Adrenal gland (tissue), 12 donors: ENCODE results near the gene RPL22. TPM values are rescaled to one million over a fixed set of nuclear protein-coding genes. Genes with fewer than 3 reads are reported as not detected.
A peak's percentile ranks its signal among the peaks of the same experiment; 100 is the strongest.

Source experiments
- DNase-seq, 7 donors: peaks; one replicate each; pipeline ENCODE4 v3.0.0-alpha.2; 2019 to 2020
- H3K27ac ChIP-seq, 5 donors: fragments of 200-600 bp; sonication (generic) in 4 of 5; 1 replicate in 3 of 5; 2 replicates in 2 of 5; pipeline versions ENCODE4 v1.5.1 to v1.8.0; 2016 to 2020; ENCODE audit warnings: mild to moderate bottlenecking in 1 of 5
- H3K27me3 ChIP-seq: fragments of 200-600 bp; 2 replicates; pipeline ENCODE4 v1.8.0; 2021
- H3K36me3 ChIP-seq, 2 donors: fragments of 200-600 bp; replicated peaks in 1 of 2; 1 replicate in 1 of 2; 2 replicates in 1 of 2; pipeline versions ENCODE4 v1.5.1 to v1.8.0; 2018 to 2022
- H3K4me1 ChIP-seq, 2 donors: fragments of 200-600 bp; replicated peaks in 1 of 2; 1 replicate in 1 of 2; 2 replicates in 1 of 2; pipeline versions ENCODE4 v1.5.1 to v1.8.0; 2018 to 2021
- H3K4me3 ChIP-seq, 4 donors: fragments of 200-600 bp; sonication (generic) in 3 of 4; one replicate each; pipeline ENCODE4 v1.5.1; 2016 to 2018
- H3K9me3 ChIP-seq, 3 donors: fragments of 200-600 bp; sonication (generic) in 1 of 3; replicated peaks in 1 of 3; 1 replicate in 2 of 3; 2 replicates in 1 of 3; pipeline versions ENCODE4 v1.5.1 to v1.8.0; 2016 to 2021
- CTCF ChIP-seq, 6 experiments: fragments of 450-650 bp in 4 of 6; fragments of 200-600 bp in 2 of 6; sonication (generic) in 1 of 6; IDR thresholded peaks; 1 replicate in 5 of 6; 2 replicates in 1 of 6; pipeline versions ENCODE4 v1.5.1 to v1.8.0; 2016 to 2021; ENCODE audit warnings: antibody characterized with exemption in 6 of 6, mild to moderate bottlenecking in 2 of 6, moderate library complexity in 1 of 6
- POLR2A ChIP-seq, 2 donors: fragments of 450-650 bp; IDR thresholded peaks; one replicate each; pipeline ENCODE4 v1.6.1; 2017; ENCODE audit warnings: antibody characterized with exemption in 2 of 2, mild to moderate bottlenecking in 2 of 2, moderate library complexity in 1 of 2
- WGBS, 4 donors: extraction: QIAGEN DNeasy Blood & Tissue Kit in 2 of 4; methylation state at CpG; one replicate each; pipeline versions ENCODE4 v1.1.5 to v1.1.7; 2013 to 2017; 5-methylcytosine and 5-hydroxymethylcytosine counted together
- intact Hi-C, 2 donors: fragments of 100-400 bp; cut with DNase I; formaldehyde crosslinking; loops; one replicate each; pipeline versions ENCODE4 v1.14.1 to v1.15.0; 2022 to 2023
- polyA plus RNA-seq, 3 donors: library from polyadenylated mRNA; stranded (reverse); fragments of 200-250 nt in 2 of 3; fragments of 350-450 nt in 1 of 3; fragmentation: Illumina TruSeq in 1 of 3; extraction: RNeasy Lipid Tissue Mini Kit (QIAGEN cat#74804) in 1 of 3; gene quantifications; one replicate each; pipeline ENCODE4 v1.2.3, GENCODE V29; 2013 to 2014
- total RNA-seq, 9 donors: library from RNA; depleted of rRNA in 4 of 9; stranded (reverse); fragments of >200 nt in 4 of 9; fragments of 120-200 nt in 1 of 9; fragmentation: NEBNext Ultra II Directional in 1 of 9; extraction: Animal tissue kit (Norgen Biotek cat#: 25700) in 1 of 9; gene quantifications; one replicate each; pipeline versions ENCODE4 v1.1.0 to v1.2.4, GENCODE V29; 2013 to 2023
- donor health status: healthy with polysubstance abuse.
- donor health status: Bipolar disorder and iron deficiency.
- donor health status: DM: yes; HTN: yes; CAD: no.
- donor health status: DM: no; HTN: no; CAD: no.
- donor health status: DM: no; HTN: no; CAD: no.
- donor health status: DM: yes; HTN: yes; CAD: no.

The RPL22 gene
- total and polyA plus RNA-seq, 12 donors, result 78.5 to 898 (median 305) TPM

DNA sequence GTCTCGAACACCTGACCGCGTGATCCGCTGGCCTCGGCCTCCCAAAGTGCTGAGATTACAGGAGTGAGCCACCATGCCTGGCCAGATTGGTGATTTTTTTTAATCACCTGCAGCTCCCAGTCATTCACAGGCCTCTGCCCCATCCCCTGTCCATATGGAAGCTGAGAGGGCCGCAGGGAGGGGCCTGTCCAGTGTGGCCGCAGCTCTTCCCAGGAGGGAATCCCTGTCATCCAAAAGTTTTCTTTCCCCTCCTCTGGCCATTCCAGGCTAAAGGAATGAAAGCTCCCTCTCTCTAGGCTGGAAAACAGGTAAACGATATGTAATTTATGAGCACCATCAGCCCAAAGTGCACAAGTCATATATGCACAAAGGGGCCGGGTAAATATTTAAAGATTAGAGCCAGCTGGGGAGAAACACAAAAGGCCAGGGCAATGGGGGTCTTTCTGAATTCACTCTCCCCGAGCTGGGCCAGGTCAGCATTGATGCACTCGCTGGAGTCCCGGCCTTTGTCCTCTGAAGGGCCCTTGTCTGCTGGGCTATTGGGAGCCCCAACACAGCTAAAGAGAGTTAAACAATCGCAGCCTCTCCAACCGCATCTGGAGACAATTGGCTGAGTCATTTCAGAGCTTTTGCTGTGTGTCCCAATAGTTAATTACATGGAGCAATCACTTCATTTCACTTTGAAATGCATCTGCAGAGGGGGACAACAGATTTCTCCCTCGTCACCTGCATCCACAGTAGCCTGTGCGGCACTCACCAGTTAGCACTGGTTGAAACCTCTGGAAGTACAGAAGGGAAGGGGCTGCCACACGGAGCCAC lies 40.8 kb upstream of the RPL22 start:
- Histone ChIP-seq H3K4me1 (peaks cover 7 to 14% of the 10 kb centered on the region in 2 donors), H3K36me3 (no peaks in the 10 kb centered on the region), H3K27ac (no peak overlapping the region), H3K27me3 (peaks cover 41% of the 10 kb centered on the region), H3K4me3 (no peak overlapping the region), H3K9me3 (no peaks in the 10 kb centered on the region)
- no peak for TF ChIP-seq POLR2A (IDR thresholded peaks at IDR 0.05)
- WGBS, 4 donors, result 57 to 71% (median 68%) methylated on average over 17 of the region's 17 CpGs
- DNase-seq, result no peak
- intact Hi-C loops, result loop anchor here (5.0 kb wide), 3 partner anchors 33 to 188 kb away; partner anchors contain the start of gene RNF207 (in 2 of the 2)

GRCh38 chr1:6239213-6239752 lies 39.9 kb upstream of the RPL22 start:
- H3K27me3 ChIP-seq, result peaks cover 41% of the 10 kb centered on the region
- no peaks in the 10 kb centered on the region for H3K9me3 ChIP-seq
- no peak overlapping the region for H3K4me3 ChIP-seq
- H3K36me3 ChIP-seq, result no peaks in the 10 kb centered on the region
- H3K4me1 ChIP-seq, result peaks cover 12 to 22% of the 10 kb centered on the region in 2 donors
- intact Hi-C loops, result no loop called here
- WGBS, 4 donors, result 41 to 51% (median 46%) methylated on average over 7 of the region's 7 CpGs
- TF ChIP-seq CTCF (IDR thresholded peaks at IDR 0.05) (no peak), POLR2A (IDR thresholded peaks at IDR 0.05) (no peak)
- H3K27ac ChIP-seq, result no peak overlapping the region
- no peak for DNase-seq

DNA sequence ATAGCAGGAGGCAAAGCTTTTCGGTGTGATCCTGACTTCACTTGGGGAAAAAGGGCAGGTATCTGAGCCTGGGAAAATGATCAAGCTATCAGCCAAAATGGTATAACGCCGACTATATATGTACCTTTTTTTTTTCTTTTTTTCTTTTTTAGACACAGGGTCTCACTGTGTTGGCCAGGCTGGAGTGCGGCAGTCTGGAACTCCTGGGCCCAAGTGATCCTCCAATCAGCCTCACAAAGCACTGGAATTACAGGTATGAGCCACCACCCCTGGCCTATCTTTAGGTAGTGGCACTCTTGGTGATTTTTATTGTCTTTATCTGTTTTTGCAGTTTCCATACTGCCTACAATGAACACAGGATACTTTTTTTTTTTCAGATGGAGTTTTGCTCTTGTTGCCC lies 37.7 kb upstream of the RPL22 start:
- Histone ChIP-seq H3K9me3 (no peaks in the 10 kb centered on the region), H3K27ac (no peak overlapping the region), H3K36me3 (peaks cover 0 to 16% of the 10 kb centered on the region in 2 donors), H3K4me1 (peaks cover 11 to 28% of the 10 kb centered on the region in 2 donors), H3K27me3 (peaks cover 21% of the 10 kb centered on the region), H3K4me3 (no peak overlapping the region)
- no peak for DNase-seq
- intact Hi-C loops, result no loop called here
- no peak for TF ChIP-seq CTCF (IDR thresholded peaks at IDR 0.05)
- WGBS, 4 donors, result 93 to 100% (median 97%) methylated on average over 4 of the region's 4 CpGs

- Histone ChIP-seq H3K27me3 (peaks cover 4% of the 10 kb centered on the region), H3K27ac (peak overlapping the region in 3 of 5 donors; percentile 55 to 90 (median 57)), H3K36me3 (peaks cover 0 to 34% of the 10 kb centered on the region in 2 donors), H3K9me3 (no peaks in the 10 kb centered on the region), H3K4me3 (peak overlapping the region in 3 of 4 donors; percentile 32 to 98 (median 49)), H3K4me1 (peaks cover 6 to 23% of the 10 kb centered on the region in 2 donors)
- 0 to 3% (median 0%) methylated on average over 2 to 30 of the region's 30 CpGs for WGBS, 4 donors
- peak in 1 of 7 donors; percentile 63 for DNase-seq
- intact Hi-C loops, result no loop called here
- TF ChIP-seq POLR2A (IDR thresholded peaks at IDR 0.05), result no peak
- TF ChIP-seq CTCF (IDR thresholded peaks at IDR 0.05), result no peak
These were observed 35.9 kb upstream of the RPL22 start for GRCh38 chr1:6235296-6235677.
